ENCODE data around the gene RHPN2.
"Not testable (repeated sequence)": the region's sequence is repeated elsewhere in the genome, so short reads cannot be mapped to it uniquely, and the experiment has no call there.

Gene RHPN2

GRCh38 chr19:33029746-33030303 lies 34.9 kb downstream of the RHPN2 start:
- no peak for DNase-seq (ENCODE audit: low read depth, low spot score)

GRCh38 chr19:33026602-33027001 lies 38.1 kb downstream of the RHPN2 start:
- DNase-seq (ENCODE audit: low read depth, low spot score): not testable (repeated sequence)

GRCh38 chr19:33025468-33026238 lies 39.0 kb downstream of the RHPN2 start:
- DNase-seq (ENCODE audit: low read depth, low spot score): not testable (repeated sequence)

GRCh38 chr19:33024398-33024797 lies 40.3 kb downstream of the RHPN2 start:
- DNase-seq (ENCODE audit: low read depth, low spot score): no peak

GRCh38 chr19:33022472-33023116 lies 42.1 kb downstream of the RHPN2 start:
- DNase-seq (ENCODE audit: low read depth, low spot score): no peak

GRCh38 chr19:33010891-33011290 lies 53.8 kb downstream of the RHPN2 start:
- DNase-seq (ENCODE audit: low read depth, low spot score): not testable (repeated sequence)

GRCh38 chr19:33008738-33009137 lies 56.0 kb downstream of the RHPN2 start:
- no peak for DNase-seq (ENCODE audit: low read depth, low spot score)

GRCh38 chr19:33005440-33005839 lies 59.2 kb downstream of the RHPN2 start:
- DNase-seq (ENCODE audit: low read depth, low spot score): no peak

- DNase-seq (ENCODE audit: low read depth, low spot score): not testable (repeated sequence)
Observed at GRCh38 chr19:33003424-33004024, 61.2 kb downstream of the RHPN2 start.

GRCh38 chr19:33002126-33002865 lies 62.4 kb downstream of the RHPN2 start:
- DNase-seq (ENCODE audit: low read depth, low spot score): not testable (repeated sequence)

GRCh38 chr19:33000910-33001309 lies 63.8 kb downstream of the RHPN2 start:
- DNase-seq (ENCODE audit: low read depth, low spot score): no peak

- no peak for DNase-seq (ENCODE audit: low read depth, low spot score)
Observed at GRCh38 chr19:33000510-33000909, 64.2 kb downstream of the RHPN2 start.

- no peak for DNase-seq (ENCODE audit: low read depth, low spot score)
Observed at GRCh38 chr19:32998722-32999121, 66.0 kb downstream of the RHPN2 start.

GRCh38 chr19:32997716-32998355 lies 66.9 kb downstream of the RHPN2 start:
- DNase-seq (ENCODE audit: low read depth, low spot score): no peak

GRCh38 chr19:32997061-32997464 lies 67.6 kb downstream of the RHPN2 start:
- DNase-seq (ENCODE audit: low read depth, low spot score): not testable (repeated sequence)

GRCh38 chr19:32995966-32996365 lies 68.7 kb downstream of the RHPN2 start:
- not testable (repeated sequence) for DNase-seq (ENCODE audit: low read depth, low spot score)

GRCh38 chr19:32988724-32989123 lies 76.0 kb downstream of the RHPN2 start:
- no peak for DNase-seq (ENCODE audit: low read depth, low spot score)

GRCh38 chr19:32988254-32988653 lies 76.4 kb downstream of the RHPN2 start:
- DNase-seq (ENCODE audit: low read depth, low spot score): not testable (repeated sequence)

- not testable (repeated sequence) for DNase-seq (ENCODE audit: low read depth, low spot score)
Observed at GRCh38 chr19:32982488-32982887, 82.2 kb downstream of the RHPN2 start.

- DNase-seq (ENCODE audit: low read depth, low spot score): not testable (repeated sequence)
Observed at GRCh38 chr19:32979807-32980206, 84.9 kb downstream of the RHPN2 start.

- DNase-seq (ENCODE audit: low read depth, low spot score): not testable (repeated sequence)
Observed at GRCh38 chr19:32977813-32978212, 86.9 kb downstream of the RHPN2 start.
